ENCODE results near the gene KLK5.
A peak's percentile ranks its signal among the peaks of the same experiment; 100 is the strongest.

The KLK5 gene

DNA sequence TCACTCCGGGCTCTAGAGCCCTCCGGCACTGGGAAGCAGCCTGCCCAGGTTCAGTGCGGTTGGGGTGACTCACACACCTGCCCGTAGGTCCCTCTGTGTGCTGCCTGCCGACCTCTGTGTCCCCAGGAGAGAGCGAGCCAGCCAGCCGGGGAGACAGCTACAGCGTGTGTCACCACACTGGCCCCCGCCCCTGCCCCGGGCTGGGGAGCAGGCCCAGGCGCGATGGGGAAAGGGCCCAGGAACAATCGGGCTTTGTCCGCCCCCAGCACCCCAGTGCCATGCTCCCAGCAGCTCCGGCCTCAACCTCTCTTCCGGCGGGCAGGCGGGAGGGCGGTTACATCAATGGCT lies 16.5 kb upstream of the KLK5 start, which contains the start of gene KLK6:
Gene KLK6 (minus strand): TSS at position 179 of the 348 bp plus-strand sequence. CDS start 1,487 bp downstream, outside the sequence.
- H3K4me3 ChIP-seq (replicated peaks; ENCODE audit: low read depth, low read length) = no peak within 1 kb of the TSS
- TF ChIP-seq, protein P1, sequence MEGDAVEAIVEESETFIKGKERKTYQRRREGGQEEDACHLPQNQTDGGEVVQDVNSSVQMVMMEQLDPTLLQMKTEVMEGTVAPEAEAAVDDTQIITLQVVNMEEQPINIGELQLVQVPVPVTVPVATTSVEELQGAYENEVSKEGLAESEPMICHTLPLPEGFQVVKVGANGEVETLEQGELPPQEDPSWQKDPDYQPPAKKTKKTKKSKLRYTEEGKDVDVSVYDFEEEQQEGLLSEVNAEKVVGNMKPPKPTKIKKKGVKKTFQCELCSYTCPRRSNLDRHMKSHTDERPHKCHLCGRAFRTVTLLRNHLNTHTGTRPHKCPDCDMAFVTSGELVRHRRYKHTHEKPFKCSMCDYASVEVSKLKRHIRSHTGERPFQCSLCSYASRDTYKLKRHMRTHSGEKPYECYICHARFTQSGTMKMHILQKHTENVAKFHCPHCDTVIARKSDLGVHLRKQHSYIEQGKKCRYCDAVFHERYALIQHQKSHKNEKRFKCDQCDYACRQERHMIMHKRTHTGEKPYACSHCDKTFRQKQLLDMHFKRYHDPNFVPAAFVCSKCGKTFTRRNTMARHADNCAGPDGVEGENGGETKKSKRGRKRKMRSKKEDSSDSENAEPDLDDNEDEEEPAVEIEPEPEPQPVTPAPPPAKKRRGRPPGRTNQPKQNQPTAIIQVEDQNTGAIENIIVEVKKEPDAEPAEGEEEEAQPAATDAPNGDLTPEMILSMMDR (IDR thresholded peaks at IDR 0.05; ENCODE audit: low read length, missing control alignments) = no peak
- no peak for DNase-seq (ENCODE audit: low read depth)

DNA sequence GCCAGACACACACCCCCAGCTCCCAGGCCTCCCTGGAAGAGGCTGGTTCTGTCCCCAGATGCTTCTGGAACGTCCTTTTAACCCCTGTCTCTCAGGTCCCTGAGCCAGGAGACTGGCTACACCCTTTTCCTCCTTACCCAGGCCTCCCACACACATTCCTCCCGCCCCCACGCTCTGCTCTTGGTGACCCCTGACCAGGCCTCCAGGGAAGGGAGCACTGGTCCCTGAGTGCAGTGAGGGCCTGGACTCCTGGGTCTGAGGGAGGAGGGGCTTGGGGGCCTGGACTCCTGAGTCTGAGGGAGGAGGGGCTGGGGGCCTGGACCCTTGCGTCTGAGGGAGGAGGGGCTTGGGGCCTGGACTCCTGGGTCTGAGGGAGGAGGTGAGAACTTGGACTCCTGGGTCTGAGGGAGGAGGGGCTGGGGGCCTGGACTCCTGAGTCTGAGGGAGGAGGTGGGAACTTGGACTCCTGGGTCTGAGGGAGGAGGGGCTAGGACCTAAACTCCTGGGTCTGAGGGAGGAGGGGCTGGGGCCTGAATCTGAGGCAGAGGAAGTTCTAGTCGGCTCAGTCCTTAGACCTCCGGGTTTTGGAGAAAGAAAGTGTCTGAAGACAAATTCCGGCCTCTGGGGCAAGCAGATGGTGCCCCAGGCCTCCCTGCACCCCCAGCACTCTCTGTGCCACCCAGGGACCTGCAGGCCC lies 16.0 kb upstream of the KLK5 start:
- TF ChIP-seq, protein P1 (IDR thresholded peaks at IDR 0.05; ENCODE audit: low read length, missing control alignments) = no peak
- H3K4me3 ChIP-seq (replicated peaks; ENCODE audit: low read depth, low read length) = no peak overlapping the region
- DNase-seq (ENCODE audit: low read depth) = peak; percentile 10

DNA sequence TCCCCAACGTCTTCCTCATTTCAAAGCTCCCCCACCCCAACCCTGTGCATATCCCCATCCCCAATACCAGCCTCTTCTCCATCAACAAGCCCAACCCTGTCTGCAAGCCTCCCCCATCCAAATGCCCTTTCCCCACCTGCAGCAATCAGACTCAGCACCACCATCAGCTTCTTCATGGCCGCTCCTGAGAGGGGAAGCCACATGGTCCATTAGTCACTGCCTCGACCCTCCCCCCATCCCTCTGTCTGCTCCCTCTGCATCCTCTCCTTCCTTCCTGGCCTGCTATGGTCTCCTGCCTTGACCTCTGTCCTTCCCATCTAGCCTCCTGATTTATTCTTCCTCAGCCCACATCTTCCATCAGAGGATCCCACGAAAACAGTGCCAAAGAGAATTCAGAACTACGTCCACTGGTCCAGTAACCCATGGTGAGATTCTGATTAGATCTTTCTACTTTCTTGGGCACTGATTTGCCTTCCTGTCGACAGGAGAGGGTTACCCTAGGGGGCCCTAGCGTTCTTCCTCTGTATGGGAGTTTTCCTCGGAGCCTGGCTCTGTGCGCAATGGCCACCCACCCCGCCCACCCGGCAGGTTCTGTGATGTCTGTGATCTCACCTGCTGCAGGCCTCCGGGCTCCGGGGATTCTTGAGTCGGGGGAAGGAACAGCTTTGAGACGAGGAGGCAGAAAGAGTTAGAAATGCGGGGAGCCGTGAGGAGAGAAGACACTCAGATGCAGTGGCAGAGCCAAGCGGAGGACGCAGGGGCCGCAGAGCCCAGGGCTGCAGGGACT lies 15.3 kb upstream of the KLK5 start:
- H3K4me3 ChIP-seq (replicated peaks; ENCODE audit: low read depth, low read length) = no peak overlapping the region
- TF ChIP-seq, protein P1 (IDR thresholded peaks at IDR 0.05; ENCODE audit: low read length, missing control alignments) = no peak
- no peak for DNase-seq (ENCODE audit: low read depth)

DNA sequence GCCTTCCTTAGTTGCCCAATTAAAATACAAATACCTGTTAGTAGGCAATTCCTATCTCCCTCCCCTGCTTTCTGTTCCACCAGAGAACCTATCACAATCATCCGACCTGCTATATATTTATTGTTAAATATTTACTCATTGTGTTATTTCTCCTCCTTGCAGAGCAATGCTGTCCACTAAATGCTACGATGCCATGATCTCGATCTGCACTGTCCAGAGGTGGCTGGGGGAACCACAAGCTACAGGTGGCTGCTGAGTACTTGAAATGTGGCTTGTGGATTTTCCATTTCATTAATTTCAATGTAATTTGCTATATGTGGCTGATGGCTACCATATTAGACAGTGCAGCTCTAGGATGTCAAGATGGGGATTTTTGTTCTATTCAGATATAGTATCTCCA lies 11.4 kb upstream of the KLK5 start:
- H3K4me3 ChIP-seq (replicated peaks; ENCODE audit: low read depth, low read length) = no peak overlapping the region
- no peak for DNase-seq (ENCODE audit: low read depth)
- TF ChIP-seq, protein P1 (IDR thresholded peaks at IDR 0.05; ENCODE audit: low read length, missing control alignments) = no peak

DNA sequence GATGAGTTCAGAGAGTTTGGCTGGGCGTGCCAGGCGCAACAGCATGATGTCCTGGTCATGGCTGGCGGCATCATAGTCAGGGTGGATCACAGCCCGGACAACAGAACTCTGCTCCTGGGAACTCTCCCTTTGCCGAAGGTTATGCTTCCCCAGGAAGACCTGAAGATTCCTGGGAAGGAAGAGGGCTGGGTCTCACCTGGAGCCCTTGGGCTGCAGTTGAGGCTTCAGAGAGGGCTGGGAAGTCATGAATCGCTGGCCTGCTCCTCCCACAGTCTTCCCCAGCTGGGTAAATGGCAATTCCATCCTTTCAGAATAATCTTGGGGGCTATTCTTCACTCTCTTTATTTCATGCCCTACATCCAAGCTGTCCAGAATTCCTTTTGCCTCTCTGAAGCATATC lies 10.5 kb upstream of the KLK5 start:
- no peak overlapping the region for H3K4me3 ChIP-seq (replicated peaks; ENCODE audit: low read depth, low read length)
- DNase-seq (ENCODE audit: low read depth) = no peak
- TF ChIP-seq, protein P1 (IDR thresholded peaks at IDR 0.05; ENCODE audit: low read length, missing control alignments) = no peak

DNA sequence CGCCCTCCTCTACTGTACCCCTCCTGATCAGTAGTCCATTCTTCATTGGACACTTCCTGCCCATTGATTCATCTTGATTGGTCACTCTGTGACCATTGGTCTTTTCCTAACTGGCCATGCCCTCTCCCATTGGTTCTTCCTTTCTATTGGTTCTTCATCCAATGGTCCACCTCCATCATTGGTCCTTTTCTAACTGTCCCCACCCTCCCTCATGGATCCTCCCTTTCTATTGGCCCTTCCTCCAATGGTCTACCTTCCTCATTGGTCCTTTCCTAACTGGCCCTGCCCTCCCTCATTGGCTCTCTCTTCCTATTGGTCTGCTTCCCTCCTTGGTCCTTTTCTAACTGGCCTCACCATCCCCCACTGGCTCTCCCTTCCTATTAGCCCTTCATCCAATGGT lies 9.4 kb upstream of the KLK5 start:
- no peak overlapping the region for H3K4me3 ChIP-seq (replicated peaks; ENCODE audit: low read depth, low read length)
- TF ChIP-seq, protein P1 (IDR thresholded peaks at IDR 0.05; ENCODE audit: low read length, missing control alignments) = no peak
- DNase-seq (ENCODE audit: low read depth) = no peak
